GM03348 (cell line): ENCODE results near the gene NEK7.
"Not testable (repeated sequence)": the region's sequence is repeated elsewhere in the genome, so short reads cannot be mapped to it uniquely, and the experiment has no call there.

Experiments used
- DNase-seq: peaks from one replicate; pipeline ENCODE4 v3.0.0; 2012; ENCODE audit warnings: low spot score

NEK7 gene

DNA sequence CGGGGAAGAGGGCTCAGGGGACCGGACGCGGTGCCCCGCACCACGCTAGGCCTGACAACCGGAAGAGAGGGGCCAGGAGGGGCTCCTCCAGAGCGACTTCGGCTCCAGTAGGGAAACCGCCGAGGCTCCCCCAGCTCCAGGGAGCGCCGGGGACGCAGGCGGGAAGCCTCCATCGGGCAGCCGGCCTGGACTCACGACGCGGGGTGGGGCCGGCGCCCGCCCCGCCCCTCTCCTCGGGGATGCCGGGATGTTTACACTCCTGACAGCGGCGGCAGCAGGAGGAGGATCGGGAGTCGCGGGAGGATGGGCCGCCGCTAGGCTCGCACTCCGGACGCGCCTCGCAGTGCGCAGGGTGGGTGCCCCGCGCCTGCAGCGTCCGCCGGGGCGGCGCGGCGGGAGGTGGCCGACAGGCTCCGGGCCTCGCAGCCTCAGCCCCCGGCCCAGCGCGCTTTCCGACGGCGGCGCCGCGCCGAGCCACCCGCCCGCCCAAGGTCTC lies at the start of gene NEK7:
Gene NEK7 (plus strand): TSS at position 254 of the 496 bp plus-strand sequence. CDS start 75,583 bp downstream, outside the sequence.
- DNase-seq: peak; percentile 95

DNA sequence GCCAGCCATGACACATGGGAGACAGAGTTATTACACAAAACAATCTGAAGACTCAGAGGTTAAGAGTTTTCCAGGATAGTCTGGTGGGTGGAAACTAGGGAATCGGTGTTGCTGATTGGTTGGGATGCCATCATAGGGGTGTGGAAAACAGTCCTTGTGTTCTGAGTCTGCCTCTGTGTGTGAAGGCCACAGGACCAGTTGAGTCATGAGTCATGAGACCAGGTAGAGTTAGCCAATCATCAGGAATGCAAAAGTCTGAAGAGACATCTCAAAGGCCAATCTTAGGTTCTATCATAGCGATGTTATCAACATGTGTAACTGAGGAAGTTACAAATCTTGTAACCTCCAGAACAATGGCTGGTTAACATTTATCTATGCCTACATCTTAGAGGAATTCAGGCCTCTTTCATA lies 49.7 kb upstream of the NEK7 start:
- DNase-seq: peak; percentile 56

DNA sequence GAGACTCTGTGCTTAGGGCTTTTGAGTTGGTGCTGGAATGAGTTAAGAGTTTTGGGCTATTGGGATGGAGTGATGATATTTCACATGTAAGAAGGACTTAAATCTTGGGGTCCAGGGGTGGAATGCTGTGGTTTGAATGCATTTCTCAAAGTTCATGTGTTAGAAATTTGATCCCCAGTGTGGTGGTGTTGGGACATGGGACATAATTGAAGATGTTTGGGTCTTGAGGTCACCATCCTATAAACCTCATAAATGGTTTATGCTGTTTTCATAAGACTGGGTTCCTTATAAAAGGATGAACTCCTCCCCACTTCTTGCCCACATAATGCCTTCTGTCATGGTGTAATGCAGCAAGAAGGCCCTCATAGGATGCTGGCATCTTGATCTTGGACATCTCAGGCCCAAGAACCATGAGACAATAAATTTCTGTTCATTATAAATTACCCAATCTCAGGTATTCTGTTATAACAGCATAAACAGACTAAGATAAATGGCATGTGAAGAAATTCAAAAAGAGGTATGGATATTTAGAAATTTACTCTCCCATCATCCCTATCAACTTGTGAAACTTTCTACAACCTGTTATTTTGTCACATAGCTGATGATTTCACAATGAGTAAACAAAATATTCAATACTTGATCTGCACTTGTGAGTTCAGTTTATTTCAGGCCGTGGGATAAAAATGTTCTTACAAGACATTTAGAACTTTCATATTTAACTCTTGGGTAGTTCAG lies 48.0 kb upstream of the NEK7 start:
- no peak for DNase-seq

DNA sequence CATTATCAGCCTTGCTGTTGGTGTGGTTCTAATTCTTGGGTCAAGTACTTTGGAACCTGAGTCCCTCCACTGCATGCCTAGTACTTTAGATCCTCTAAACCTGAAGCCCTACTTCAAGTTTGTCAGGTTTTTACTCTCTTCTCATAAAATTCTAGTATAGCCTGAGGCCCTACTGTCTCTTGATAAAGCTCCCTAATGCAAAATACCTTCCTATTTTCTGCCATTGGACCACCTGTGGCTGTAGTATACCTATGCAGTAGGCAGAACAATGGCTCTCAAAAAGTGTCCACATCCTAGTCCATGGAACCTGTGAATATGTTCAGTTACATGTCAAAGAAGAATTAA lies 47.5 kb upstream of the NEK7 start:
- DNase-seq: no peak

DNA sequence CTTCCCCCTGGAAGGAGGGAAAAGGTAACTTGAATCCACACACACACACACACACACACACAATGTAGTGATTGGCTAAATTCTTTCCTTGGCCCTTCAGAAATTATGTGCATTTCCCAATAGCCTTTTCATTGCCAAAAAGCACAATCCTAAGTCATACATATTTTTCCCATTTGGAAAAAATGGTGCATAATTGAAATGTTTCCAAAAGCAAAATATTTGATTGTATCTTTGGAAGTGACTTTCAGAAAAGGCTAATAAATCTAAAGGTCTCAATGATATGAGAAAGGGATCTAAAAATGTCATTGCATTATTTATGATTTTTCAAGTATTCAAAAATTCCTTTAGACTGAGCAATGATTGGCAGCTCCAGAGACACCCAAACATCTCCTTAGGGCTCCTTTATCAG lies 43.5 kb upstream of the NEK7 start:
- peak; percentile 54 for DNase-seq

DNA sequence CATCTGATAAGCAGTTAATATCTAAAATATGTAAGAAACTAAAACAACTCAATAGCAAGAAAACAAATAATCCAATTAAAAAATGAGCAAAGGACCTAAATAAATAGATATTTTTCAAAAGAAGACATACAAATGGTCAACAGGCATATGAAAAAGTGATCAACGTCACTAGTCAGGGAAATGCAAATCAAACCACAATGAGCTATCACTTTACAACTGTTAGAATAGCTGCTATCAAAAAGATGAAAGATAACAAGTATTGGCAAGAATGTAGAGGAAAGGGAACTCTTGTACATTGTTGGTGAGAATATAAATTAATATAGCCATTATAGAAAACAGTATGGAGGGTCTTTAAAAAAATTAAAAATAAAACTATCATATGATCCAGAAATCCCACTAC lies 40.7 kb upstream of the NEK7 start:
- DNase-seq: no peak

DNA sequence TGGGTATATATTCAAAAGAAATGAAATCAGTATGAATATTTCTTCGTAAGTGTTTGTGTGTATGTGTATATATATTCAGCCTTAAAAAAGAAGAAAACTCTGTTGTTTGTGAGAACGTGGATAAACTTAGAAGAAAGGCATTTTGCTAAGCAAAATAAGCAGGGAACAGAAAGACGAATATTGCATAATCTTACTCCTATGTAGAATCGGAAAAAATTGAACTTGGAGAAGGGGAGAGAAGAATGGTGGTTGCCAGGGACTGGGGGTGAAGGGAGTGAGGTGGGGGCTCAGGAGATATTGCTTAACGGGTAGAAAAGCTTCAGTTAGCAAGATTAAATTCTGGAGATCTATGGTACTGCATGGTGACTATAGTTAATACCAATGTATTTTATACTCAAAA lies 40.3 kb upstream of the NEK7 start:
- DNase-seq: no peak

DNA sequence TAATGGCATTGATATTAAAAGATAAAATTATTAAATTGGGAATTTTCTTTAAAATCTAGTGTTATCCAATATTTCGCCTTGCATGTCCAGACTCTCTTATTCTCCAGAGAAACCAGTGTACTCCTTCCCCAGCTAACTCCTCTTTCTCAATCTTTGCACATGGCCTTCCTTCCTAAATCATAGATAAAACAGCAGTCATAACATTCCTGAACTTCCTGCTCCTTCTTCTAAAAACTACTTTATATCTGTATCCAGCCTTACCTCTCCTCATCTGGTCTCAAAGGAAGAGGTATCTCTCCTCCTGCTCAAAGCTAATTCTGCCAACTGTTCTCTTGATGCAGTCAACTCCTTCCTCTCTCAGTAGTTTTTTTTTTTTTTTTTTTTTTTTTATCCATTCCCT lies 39.5 kb upstream of the NEK7 start:
- no peak for DNase-seq

DNA sequence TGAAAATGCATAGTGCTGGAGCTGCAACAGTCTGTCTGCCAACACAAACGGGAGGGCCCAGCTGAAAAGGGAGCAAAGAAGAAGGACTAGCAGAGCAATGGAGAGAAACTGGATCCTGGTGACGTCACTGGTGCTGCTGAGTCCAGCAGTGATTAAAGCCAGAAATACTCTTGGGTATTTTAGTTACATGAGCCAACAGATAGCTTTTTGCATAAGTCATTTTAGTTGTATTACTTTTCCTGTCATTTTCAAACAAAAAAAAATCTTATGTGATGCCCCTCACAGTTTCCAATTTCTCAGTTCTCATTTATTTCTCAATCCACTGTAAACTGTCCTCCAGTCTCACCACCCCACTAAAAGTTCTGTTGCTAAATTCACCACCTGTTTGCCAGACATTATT lies 38.7 kb upstream of the NEK7 start:
- peak; percentile 65 for DNase-seq

DNA sequence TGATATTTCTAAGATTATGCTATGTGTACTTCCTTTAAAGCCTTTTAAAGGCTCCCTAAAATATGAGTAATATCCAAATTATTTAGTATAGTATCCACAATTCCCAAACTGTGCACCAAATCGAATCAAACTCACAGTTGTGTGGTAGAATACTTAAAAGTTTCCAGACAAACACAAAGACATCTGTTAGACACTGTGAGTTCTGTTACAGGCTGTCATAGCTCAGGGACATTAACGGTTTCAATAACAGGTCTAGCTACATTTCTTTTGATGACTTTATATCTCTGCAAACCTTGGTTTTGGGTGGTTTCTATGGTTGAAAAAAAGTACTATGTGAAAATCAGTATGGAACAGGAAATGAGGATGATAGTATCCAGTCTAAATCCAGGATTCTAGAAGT lies 36.9 kb upstream of the NEK7 start:
- no peak for DNase-seq

DNA sequence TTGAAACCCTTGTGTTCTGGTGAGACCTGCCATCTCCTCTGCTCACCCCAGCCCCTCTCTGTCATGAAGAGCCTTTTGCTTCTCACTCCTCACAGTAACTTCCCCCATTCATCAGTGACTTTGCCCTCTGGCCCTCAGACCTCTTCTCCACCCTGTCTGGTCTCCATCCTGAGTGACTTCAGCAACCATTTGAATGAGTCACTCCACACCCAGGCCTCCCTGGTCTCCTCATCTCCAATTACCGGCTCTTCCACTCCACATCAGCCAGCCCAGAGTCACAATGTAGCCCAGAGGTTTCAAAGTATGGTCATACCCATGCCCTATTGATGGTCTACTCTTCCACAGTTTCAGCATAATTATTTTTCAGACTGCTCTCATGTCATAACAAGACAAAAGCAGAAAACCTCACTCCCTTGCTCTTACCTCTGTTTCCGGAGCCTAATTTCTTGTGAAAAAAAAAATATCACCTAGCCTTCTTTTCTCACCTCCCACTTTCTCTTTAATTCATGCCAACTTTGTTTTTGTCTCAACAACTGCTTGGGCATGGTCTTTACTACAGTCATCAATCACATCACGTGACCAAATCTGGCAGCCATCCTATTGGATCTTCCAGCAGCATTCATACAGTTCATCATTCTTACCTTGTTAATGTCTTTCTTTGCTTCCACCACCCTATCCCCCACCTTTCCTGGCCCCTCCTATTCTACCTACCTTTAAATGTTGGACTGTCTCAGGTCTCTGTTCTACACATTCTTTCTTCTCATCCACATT lies 35.6 kb upstream of the NEK7 start:
- DNase-seq: peak; percentile 79

DNA sequence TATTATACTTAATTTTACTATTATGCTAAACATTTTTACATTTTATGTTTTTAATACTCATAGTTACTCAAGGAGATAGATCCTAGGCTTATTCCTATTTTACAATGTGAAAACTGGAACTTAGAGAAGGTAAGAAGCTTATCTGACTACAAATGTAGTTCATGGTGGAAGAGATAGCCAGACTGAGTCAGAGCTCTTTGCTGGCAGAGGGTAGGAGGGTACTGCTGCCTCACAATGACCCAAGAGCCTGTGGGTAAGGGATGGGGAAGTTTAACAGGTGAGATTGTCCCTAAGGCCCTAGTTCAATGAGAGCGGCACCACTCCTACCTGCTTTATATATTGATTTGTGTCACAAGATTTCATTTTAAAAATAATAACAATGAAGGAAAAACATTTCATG lies 34.1 kb upstream of the NEK7 start:
- DNase-seq: no peak

DNA sequence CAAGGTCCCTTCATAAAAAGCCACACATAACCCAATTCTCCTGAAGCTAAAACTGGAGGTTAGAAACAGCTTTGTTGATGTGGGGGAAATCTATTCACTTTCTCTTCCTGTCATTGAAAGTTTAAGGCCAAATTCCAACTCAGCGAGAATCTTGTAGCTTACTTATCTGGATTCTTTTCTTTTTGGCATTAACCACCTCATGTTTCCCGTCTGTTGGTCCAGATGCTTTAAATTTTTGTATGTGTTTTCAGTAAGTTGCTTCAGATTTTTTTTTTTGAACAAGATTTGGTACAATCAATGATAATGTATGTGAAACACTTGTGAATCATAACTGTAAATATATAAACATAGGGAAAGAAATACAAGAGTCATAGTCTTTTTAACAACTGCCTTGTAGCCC lies 33.7 kb upstream of the NEK7 start:
- DNase-seq: peak; percentile 47

DNA sequence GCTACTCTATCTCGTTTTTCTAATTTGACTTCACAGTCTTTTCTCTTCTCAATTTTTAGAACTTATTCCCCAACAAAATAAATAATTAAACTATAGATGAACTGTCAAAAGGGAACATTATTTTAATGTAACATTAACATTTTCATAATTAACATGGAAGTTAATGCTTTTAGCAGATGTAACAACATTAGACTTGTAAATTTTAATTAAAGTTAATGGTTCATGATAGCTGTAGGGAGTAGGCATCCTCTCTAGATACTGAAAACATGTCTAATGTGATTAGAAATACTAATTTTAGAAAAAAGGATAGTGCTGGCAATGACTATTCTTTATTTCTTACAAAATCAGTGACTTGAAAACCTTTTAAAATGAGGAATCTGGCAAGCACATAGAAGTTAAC lies 32.1 kb upstream of the NEK7 start:
- no peak for DNase-seq

DNA sequence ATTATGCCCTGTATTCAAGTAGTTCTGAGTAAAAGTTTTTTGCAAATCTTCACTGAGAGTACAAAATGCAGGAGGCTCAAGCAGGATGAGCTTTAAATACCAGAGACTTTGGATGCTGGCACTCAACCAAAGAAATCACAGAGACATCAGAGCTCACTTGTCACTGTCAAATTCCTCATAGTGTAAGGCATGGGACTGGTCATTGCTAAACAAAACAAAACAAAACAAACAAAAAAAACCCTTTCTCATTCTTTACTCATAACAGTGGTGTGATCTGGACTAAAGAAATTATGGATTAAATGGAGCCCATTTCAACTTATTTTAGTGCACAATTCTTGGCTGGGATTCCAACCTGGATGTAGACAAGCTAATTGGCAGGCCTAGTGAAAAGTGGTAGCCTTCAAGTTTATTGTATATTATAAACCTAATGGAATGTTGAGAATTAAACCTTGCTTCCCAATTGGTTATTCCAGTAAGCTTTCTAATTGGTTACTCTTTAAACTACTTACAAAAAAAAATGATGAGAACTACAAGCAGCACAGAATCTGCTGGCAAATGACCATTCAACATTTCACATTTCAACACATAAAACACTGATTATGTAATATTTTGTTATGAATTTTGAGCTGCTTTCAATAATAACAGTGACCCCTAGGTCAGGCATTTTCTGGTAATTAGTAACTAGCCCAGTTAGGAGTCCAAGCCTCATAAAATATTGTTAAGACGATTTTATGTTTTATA lies 30.6 kb upstream of the NEK7 start:
- peak; percentile 41 for DNase-seq

DNA sequence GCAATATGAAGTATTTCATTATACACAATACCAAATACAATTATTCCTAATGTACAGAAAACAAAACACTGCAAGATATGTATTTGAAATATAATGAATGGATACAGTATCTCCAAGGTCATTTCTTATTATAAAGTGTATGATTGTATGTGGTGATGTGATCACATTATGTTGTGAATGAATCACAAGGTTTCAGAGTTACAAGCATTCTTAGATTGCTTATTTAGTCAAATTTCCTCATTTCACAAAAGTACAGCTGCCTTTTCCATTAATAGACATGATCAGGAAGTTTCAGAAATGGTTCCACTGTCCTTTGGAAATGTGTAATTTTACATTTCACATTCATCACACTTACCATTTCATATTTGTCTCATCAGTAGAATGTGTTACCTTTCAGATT lies 28.3 kb upstream of the NEK7 start:
- no peak for DNase-seq

DNA sequence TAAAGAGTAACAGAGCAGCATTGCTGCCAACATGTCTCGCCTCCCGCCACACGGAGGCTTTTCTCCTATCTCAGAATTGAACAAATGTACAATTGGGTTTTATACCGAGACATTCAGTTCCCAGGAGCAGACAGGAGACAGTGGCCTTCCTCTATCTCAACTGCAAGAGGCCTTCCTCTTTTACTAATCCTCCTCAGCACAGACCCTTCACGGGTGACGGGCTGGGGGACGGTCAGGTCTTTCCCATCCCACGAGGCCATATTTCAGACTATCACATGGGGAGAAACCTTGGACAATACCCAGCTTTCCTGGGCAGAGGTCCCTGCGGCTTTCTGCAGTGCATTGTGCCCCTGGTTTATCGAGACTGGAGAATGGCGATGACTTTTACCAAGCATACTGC lies 26.7 kb upstream of the NEK7 start:
- DNase-seq: not testable (repeated sequence)

DNA sequence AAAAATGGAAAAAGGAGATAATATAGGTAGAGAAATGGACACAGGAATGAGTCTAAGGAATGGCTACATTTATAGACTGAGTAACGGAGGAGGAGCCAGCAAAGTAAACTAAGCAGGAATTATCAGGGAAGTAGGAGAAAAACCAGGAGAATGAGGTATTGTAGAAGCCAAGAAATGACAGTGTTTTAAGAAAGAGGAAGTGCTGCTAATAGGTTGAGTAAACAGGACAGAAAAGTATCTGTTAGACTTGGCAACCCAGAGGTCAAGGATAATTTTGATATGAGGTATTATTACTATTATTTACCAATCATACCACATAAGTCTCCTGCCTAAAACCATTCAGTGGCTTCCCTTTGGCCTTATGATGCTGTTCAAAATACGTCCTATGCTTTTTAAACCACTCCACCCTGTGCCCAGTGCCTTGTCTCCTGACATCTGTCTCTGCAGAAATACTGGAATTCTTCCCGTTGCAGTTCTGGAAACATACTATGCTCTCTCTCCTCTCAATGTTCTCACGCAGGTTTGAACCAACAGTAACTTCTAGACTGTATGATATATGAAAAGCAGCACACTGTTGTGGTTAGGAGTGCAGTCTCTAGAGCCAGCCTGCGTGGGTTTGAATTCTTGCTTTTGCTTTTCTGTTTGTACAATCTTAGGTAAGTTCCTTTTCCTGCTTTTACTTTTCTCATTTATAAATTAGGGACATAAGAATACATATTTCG lies 24.6 kb upstream of the NEK7 start:
- DNase-seq: peak; percentile 24

DNA sequence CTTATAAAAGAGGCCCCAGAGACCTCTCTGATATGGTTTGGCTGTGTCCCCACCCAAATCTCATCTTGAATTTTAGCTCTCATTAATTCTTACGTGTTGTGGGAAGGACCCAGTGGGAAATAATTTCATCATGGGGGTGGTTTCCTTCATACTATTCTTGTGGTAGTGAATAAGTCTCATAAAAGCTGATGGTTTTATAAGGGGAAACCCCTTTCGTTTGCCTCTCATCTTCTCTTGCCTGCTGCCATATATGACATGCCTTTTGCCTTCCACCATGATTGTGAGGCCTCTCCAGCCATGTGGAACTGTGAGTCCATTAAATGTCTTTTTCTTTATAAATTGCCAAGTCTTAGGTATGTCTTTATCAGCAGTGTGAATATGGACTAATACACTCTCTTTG lies 22.5 kb upstream of the NEK7 start:
- DNase-seq: no peak

DNA sequence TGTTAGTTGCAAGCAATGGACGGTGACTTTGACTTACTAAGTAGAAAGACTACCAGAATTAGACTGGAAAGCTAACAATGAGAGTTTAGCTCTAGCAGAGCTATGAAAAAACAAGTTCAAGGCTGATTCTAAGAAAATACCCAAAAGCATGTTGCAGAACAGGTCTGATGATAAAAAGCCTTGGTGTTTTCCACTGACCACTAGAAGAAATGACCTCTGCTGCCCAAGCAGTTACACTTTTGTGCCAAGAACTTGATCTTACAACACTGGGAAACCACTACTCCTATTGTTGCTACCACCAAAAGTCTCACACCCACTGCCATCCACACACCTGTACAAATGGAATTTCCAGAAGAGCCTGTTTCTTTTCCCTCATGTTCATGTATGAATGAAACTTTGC lies 21.4 kb upstream of the NEK7 start:
- DNase-seq: no peak

DNA sequence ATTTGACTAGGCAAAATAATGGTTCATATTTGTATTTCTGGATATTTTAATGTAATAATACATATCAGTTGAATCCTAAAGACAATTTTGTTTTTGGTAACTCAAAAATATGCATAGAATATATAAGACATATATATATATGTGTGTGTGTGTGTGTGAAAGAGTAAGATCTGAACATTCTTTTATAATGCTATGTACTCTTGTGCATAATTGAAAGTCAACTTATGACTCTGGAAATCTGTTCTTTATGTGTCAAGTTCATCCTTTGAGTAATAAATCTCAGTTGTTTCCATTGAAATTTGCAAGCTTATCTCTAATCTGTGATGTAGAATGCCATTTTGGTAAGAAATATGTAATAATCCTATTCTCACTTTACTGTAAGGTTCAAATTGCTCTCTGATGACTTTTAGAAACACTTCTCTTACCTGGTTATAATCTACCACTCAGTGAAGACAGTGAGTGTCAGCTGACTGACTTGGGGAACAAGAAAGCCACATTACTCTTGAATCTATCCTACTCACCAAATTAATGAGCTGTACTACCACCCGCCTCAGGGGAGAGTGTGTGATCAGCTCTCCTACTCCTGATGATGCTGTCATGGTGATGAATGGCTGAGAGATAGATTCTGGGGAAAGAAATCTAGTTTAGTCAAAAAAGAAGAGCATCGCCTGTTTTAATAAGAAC lies 15.0 kb upstream of the NEK7 start:
- no peak for DNase-seq

DNA sequence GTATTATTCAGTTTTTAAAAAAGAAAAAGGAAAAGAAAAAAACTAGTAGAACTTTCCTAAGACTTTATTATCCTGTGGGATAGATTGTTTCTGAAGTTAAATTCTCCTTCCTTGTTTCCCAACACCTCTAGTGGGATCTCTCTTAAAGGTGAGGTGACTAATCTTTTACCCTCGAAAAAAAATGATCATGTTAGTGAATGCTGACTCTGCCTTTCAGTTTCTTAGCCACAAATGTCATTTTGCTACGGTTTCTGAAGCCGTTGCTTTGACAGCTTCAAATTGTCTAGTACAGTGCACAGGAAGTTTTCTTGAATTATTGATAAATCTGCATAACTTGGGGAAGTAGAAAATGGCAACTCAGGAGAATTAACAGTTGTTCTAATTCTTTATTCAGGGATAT lies 13.0 kb upstream of the NEK7 start:
- DNase-seq: no peak
